ENCODE data around the gene PGBD2.

The PGBD2 gene

GRCh38 chr1:248906009-248906752 lies at the start of gene PGBD2:
Gene PGBD2, plus strand, starts transcription at chr1:248906235. Its CDS starts 7,628 bp downstream, at chr1:248913863.
- Mint-ChIP-seq H3K4me1 (peaks cover 26% of the 10 kb centered on the region), H3K27ac (peak within 1 kb of the TSS; percentile 92), H3K36me3 (no peaks in the 10 kb centered on the region), H3K4me3 (peak within 1 kb of the TSS; percentile 83), H3K9me3 (no peaks in the 10 kb centered on the region)
- DNase-seq (ENCODE audit: low spot score in 2 of 2) (peak; percentile 97 to 99), ATAC-seq (peak; percentile 91)

DNA sequence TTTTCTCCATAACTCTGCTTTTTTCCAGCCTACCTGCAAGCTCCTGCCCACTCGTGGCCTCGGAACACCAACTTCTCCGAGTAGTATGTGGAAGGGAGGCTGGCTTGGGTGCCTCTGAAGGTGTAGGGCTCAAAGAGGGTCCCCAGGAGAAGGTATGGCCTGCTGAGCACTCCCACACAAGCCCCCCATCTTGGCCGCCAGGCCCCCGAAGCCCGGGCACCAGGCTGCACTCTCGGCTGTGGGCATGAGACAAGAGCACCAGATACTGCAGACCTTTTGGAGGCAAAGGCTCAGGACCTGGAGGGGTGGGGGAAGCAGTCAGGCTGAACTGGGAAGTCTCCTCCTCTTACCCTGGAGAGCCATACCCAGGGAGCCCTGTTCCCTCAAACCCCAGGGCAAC lies 48.8 kb upstream of the PGBD2 start:
- peak overlapping the region; percentile 94 for H3K27ac Mint-ChIP-seq
- H3K36me3 Mint-ChIP-seq: peaks cover 24% of the 10 kb centered on the region
- peaks cover 22% of the 10 kb centered on the region for H3K4me1 Mint-ChIP-seq
- peak overlapping the region; percentile 76 for H3K4me3 Mint-ChIP-seq
- ATAC-seq (no peak), DNase-seq (ENCODE audit: low spot score in 2 of 2) (no peak)
- no peaks in the 10 kb centered on the region for H3K9me3 Mint-ChIP-seq

DNA sequence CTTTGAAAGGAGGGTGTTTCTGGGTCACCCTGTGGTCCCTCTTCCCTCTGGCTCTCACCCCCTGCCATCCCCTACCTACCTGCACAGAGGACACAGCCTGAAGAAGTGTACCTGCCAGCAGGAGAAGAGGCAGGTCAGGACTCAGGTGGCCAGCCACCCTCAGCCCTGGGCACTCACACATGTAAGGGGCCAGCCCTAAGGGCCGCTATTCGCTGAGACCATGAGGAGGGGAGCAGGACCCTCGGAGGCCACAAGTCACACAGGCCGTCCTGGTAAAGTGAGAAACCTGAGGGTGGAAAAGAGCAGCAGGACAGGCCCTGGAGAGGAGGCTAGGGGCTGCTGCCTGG lies 48.3 kb upstream of the PGBD2 start:
- Mint-ChIP-seq H3K4me1 (peaks cover 27% of the 10 kb centered on the region), H3K9me3 (no peaks in the 10 kb centered on the region), H3K4me3 (peak overlapping the region; percentile 76), H3K36me3 (peaks cover 24% of the 10 kb centered on the region), H3K27ac (peak overlapping the region; percentile 94)
- ATAC-seq: no peak
- no peak for DNase-seq (ENCODE audit: low spot score in 2 of 2)

DNA sequence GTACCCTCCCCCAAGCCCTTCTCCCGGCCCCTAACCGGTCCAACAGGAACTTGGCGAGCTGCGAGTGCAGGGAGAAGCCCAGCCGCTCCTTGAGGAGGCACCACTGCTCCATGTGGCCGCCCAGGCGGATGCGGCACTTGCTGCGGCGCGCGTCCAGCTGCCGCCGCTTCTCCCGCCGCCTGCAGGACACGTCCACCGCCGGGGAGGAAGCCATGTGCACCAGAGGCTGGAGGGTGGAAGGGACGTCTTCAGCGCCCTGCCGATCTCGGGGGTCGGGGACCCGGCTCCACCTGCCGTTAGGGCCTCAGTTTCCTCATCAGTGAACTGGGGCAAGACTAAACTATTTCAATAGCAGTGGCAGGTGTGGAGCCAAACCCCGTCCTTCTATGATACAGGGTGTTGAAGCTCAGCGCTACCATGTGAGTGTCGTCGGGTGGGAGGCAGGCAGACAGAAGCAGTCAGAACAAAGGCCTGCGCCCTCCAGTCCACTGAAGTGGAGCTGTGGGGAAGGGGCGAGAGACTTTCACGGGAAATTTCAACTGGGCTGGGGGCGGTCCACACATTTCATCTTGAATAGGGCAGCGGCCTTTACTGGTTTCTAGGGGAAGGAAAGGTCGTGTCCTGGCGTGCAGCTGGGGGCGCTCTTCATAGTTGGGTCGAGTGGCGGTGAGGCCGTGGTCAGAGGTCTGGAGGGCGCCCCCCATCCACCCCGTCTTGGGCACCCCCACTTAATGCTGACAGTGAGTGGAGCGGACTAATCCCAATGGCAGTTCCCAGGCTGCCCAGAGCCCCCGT lies 47.7 kb upstream of the PGBD2 start:
- peak overlapping the region; percentile 94 for H3K27ac Mint-ChIP-seq
- H3K9me3 Mint-ChIP-seq: no peaks in the 10 kb centered on the region
- DNase-seq (ENCODE audit: low spot score in 2 of 2) (no peak), ATAC-seq (peak; percentile 59)
- peak overlapping the region; percentile 76 for H3K4me3 Mint-ChIP-seq
- peaks cover 24% of the 10 kb centered on the region for H3K36me3 Mint-ChIP-seq
- peaks cover 30% of the 10 kb centered on the region for H3K4me1 Mint-ChIP-seq

DNA sequence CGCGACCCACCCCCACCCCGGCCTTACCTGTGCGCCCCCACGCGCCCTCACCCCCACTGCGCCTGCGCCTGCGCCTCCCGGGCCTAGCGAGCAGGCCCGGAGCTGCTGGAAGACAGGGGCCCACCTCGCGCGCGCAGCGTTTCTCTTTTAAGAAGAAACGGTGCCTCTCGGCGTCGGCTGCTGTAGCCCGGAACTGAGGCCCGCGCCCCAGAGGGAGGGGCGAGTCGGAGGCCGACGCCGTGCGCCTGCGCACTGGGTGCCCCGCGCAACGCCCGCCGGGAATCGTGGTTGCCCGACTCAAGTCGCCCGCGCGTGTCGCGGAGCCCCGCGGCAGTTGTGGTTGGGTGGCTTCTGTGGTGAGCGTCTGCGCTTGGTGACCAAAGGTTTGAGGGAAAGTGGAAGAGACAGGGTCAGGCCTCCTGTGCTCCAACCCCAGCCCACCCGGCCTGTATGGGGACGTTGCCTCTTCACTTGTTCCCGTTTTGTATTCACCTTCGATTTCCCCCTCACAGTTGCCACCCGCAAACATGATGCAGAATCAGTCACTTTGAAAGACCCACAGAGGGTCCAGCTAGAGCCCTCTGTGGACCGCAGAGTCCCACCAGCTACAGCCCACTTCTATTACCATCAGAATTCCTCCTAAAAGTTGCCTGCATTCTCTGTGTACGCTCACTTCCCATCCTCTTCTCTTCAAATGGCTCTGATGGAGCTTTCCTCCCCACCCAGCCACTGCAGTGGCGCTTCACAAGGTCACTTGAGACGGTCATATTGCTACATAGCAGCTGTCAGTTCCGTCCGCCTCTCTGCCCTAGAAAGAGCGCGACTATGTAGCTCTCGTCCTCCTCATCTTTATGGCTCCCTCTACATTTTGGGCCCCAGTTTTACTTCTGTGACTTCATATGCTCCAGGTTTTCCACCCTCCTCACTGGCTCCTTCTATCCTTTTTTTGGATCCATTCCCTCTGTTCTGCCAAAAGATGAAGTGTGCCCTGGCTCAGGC lies 46.8 kb upstream of the PGBD2 start, which contains the start of gene ZNF692:
Gene ZNF692 (minus strand): TSS at position 195 of the 999 bp plus-strand sequence. CDS start 776 bp downstream, outside the sequence.
- H3K9me3 Mint-ChIP-seq: no peaks in the 10 kb centered on the region
- H3K36me3 Mint-ChIP-seq: peaks cover 24% of the 10 kb centered on the region
- peaks cover 38% of the 10 kb centered on the region for H3K4me1 Mint-ChIP-seq
- DNase-seq (ENCODE audit: low spot score in 2 of 2) (peak; percentile 93 to 97), ATAC-seq (peak; percentile 93)
- peak within 1 kb of the TSS; percentile 76 for H3K4me3 Mint-ChIP-seq
- peak within 1 kb of the TSS; percentile 94 for H3K27ac Mint-ChIP-seq

- H3K4me1 Mint-ChIP-seq: peaks cover 45% of the 10 kb centered on the region
- peak overlapping the region; percentile 94 for H3K27ac Mint-ChIP-seq
- no peaks in the 10 kb centered on the region for H3K9me3 Mint-ChIP-seq
- no peak for ATAC-seq
- no peak for DNase-seq (ENCODE audit: low spot score in 2 of 2)
- peak overlapping the region; percentile 76 for H3K4me3 Mint-ChIP-seq
- peaks cover 24% of the 10 kb centered on the region for H3K36me3 Mint-ChIP-seq
Observed at GRCh38 chr1:248860007-248860406, 46.0 kb upstream of the PGBD2 start.

- peaks cover 45% of the 10 kb centered on the region for H3K4me1 Mint-ChIP-seq
- H3K36me3 Mint-ChIP-seq: peaks cover 24% of the 10 kb centered on the region
- DNase-seq (ENCODE audit: low spot score in 2 of 2) (no peak), ATAC-seq (no peak)
- no peak overlapping the region for H3K4me3 Mint-ChIP-seq
- H3K9me3 Mint-ChIP-seq: no peaks in the 10 kb centered on the region
- H3K27ac Mint-ChIP-seq: no peak overlapping the region
Observed at GRCh38 chr1:248861616-248862015, 44.4 kb upstream of the PGBD2 start.

DNA sequence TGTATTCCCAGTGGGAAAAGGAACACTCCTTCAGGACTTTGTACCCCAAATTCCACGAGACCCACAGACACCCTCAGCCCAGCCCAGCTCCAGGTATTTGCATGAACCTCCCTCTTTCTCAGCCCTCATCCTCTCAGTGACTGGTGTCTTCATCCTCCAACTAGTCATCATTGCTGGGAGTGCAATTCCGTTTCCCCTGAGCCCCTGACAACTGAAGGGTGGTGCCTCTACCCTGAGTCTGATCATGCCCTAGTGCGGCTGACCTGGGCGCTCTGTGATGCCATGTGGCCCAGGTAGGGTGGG lies 43.4 kb upstream of the PGBD2 start:
- DNase-seq (ENCODE audit: low spot score in 2 of 2) (no peak), ATAC-seq (peak; percentile 39)
- Mint-ChIP-seq H3K27ac (peak overlapping the region; percentile 84), H3K4me3 (peak overlapping the region; percentile 87), H3K36me3 (peaks cover 22% of the 10 kb centered on the region), H3K9me3 (no peaks in the 10 kb centered on the region), H3K4me1 (peaks cover 42% of the 10 kb centered on the region)

GRCh38 chr1:248862998-248863881 lies 42.8 kb upstream of the PGBD2 start:
- ATAC-seq (peak; percentile 76), DNase-seq (ENCODE audit: low spot score in 2 of 2) (peak; percentile 64 to 87)
- Mint-ChIP-seq H3K4me3 (peak overlapping the region; percentile 87), H3K9me3 (no peaks in the 10 kb centered on the region), H3K27ac (peak overlapping the region; percentile 84), H3K4me1 (peaks cover 36% of the 10 kb centered on the region), H3K36me3 (peaks cover 16% of the 10 kb centered on the region)

- Mint-ChIP-seq H3K36me3 (peaks cover 29% of the 10 kb centered on the region), H3K4me3 (peak overlapping the region; percentile 84), H3K27ac (no peak overlapping the region), H3K9me3 (no peaks in the 10 kb centered on the region), H3K4me1 (peaks cover 24% of the 10 kb centered on the region)
- DNase-seq (ENCODE audit: low spot score in 2 of 2): no peak
- ATAC-seq: no peak
Observed at GRCh38 chr1:248871837-248872401, 34.1 kb upstream of the PGBD2 start.

DNA sequence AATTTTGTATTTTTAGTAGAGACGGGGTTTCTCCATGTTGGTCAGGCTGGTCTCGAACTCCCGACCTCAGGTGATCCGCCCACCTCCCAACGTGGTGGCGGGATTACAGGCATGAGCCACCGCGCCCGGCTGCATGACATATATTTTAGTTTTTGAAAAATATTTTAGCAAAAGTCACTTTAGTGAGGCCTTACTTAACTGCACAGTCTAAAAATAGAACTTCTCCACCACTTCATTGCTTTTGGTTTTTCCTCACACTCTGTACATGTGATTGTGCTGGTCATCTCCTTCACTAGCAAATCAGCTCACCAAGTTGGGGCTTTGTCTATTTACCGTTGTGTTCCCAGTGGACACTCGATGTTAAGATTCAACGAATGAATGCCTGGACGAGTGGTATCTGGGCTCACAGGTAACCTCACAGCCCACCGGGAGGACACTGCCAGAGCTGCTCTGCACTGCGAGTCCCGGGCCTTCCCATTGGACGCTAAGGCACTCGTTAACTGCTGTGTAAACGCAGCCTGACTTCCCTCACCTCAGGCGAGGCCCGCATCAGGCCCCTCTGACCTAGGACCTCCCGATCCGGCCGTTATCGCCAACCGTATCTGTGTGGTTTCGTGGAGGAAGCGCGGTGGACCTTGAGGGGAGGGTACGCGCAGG lies 33.2 kb upstream of the PGBD2 start:
- peak overlapping the region; percentile 100 for H3K27ac Mint-ChIP-seq
- ATAC-seq (peak; percentile 60), DNase-seq (ENCODE audit: low spot score in 2 of 2) (peak; percentile 30 to 79)
- H3K4me1 Mint-ChIP-seq: peaks cover 25% of the 10 kb centered on the region
- H3K36me3 Mint-ChIP-seq: peaks cover 29% of the 10 kb centered on the region
- peak overlapping the region; percentile 84 for H3K4me3 Mint-ChIP-seq
- H3K9me3 Mint-ChIP-seq: no peaks in the 10 kb centered on the region

- DNase-seq (ENCODE audit: low spot score in 2 of 2) (peak; percentile 98 to 99), ATAC-seq (peak; percentile 93)
- Mint-ChIP-seq H3K4me1 (peaks cover 25% of the 10 kb centered on the region), H3K9me3 (no peaks in the 10 kb centered on the region), H3K27ac (peak overlapping the region; percentile 100), H3K36me3 (peaks cover 29% of the 10 kb centered on the region), H3K4me3 (peak overlapping the region; percentile 84)
Observed at GRCh38 chr1:248873409-248873992, 32.5 kb upstream of the PGBD2 start.

- peak; percentile 77 for ATAC-seq
- peak; percentile 81 to 94 for DNase-seq (ENCODE audit: low spot score in 2 of 2)
Observed at GRCh38 chr1:248873993-248874533, 32.0 kb upstream of the PGBD2 start.

More at GRCh38 chr1:248873993-248874533, 32.0 kb upstream of the PGBD2 start:
- H3K36me3 Mint-ChIP-seq: peaks cover 29% of the 10 kb centered on the region
- peak overlapping the region; percentile 100 for H3K27ac Mint-ChIP-seq
- peak overlapping the region; percentile 84 for H3K4me3 Mint-ChIP-seq
- no peaks in the 10 kb centered on the region for H3K9me3 Mint-ChIP-seq
- H3K4me1 Mint-ChIP-seq: peaks cover 25% of the 10 kb centered on the region
